ENCODE results near the gene STAU1.
"Not testable (repeated sequence)": the region's sequence is repeated elsewhere in the genome, so short reads cannot be mapped to it uniquely, and the experiment has no call there.

The STAU1 gene

DNA sequence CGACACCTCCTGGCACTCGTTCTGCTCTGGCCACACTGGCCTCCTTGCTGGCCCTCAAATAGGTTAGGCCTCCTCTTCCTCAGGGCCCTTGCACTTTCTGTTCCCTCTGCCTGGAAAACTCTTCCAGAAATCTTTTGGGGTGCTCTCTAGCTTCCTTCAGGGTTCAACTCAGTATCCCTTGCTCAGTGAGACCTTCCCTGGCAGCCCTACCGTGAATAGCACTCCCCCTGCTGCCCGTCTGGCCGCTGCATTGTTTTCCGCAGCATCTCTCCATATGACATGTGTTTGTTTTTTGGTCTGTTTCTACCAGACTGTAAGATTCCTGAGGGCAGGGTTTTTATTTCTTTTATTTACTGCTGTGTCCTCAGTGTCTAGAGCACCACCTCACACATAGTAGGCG, 37.8 kb upstream of the STAU1 start:
- FAIRE-seq: no peak
- DNase-seq (ENCODE audit: insufficient read length, low spot score): no peak
- TF ChIP-seq POLR2A (IDR thresholded peaks at IDR 0.05; ENCODE audit: low read depth, low read length): no peak
- TF ChIP-seq PAX5 (IDR thresholded peaks at IDR 0.05; ENCODE audit: insufficient read depth, low read length, severe bottlenecking): no peak
- TF ChIP-seq POLR2AphosphoS5 (IDR thresholded peaks at IDR 0.05; ENCODE audit: low read depth, low read length): no peak
- no peak for TF ChIP-seq POU2F2 (IDR thresholded peaks at IDR 0.05; ENCODE audit: low read depth, low read length)
- no peak for TF ChIP-seq SPI1 (IDR thresholded peaks at IDR 0.05; ENCODE audit: low read depth, low read length)
- TF ChIP-seq TAF1 (IDR thresholded peaks at IDR 0.05; ENCODE audit: low read depth, low read length): no peak

- FAIRE-seq: no peak
- no peak for DNase-seq (ENCODE audit: insufficient read length, low spot score)
- no peak for TF ChIP-seq SPI1 (IDR thresholded peaks at IDR 0.05; ENCODE audit: low read depth, low read length)
- TF ChIP-seq POU2F2 (IDR thresholded peaks at IDR 0.05; ENCODE audit: low read depth, low read length): no peak
- TF ChIP-seq TAF1 (IDR thresholded peaks at IDR 0.05; ENCODE audit: low read depth, low read length): no peak
- no peak for TF ChIP-seq POLR2AphosphoS5 (IDR thresholded peaks at IDR 0.05; ENCODE audit: low read depth, low read length)
- no peak for TF ChIP-seq POLR2A (IDR thresholded peaks at IDR 0.05; ENCODE audit: low read depth, low read length)
- no peak for TF ChIP-seq PAX5 (IDR thresholded peaks at IDR 0.05; ENCODE audit: insufficient read depth, low read length, severe bottlenecking)
Measured at GRCh38 chr20:49219924-49220831, 32.0 kb upstream of the STAU1 start.

GRCh38 chr20:49219091-49219923, 31.2 kb upstream of the STAU1 start, which contains the start of gene DDX27:
Gene DDX27 (plus strand): TSS chr20:49219416. CDS start chr20:49219449, 33 bp downstream.
- DNase-seq (ENCODE audit: insufficient read length, low spot score): peak; percentile 84
- TF ChIP-seq POLR2A (IDR thresholded peaks at IDR 0.05; ENCODE audit: low read depth, low read length) (peak; percentile 93), POLR2AphosphoS5 (IDR thresholded peaks at IDR 0.05; ENCODE audit: low read depth, low read length) (peak; percentile 91), PAX5 (IDR thresholded peaks at IDR 0.05; ENCODE audit: insufficient read depth, low read length, severe bottlenecking) (no peak), TAF1 (IDR thresholded peaks at IDR 0.05; ENCODE audit: low read depth, low read length) (peak; percentile 83), POU2F2 (IDR thresholded peaks at IDR 0.05; ENCODE audit: low read depth, low read length) (0 out of 2 replicates have a peak, but pooled peaks have one; percentile 47), SPI1 (IDR thresholded peaks at IDR 0.05; ENCODE audit: low read depth, low read length) (peak; percentile 41; the same call in 1 of the 2 replicates)
- peak; percentile 99 for FAIRE-seq

DNA sequence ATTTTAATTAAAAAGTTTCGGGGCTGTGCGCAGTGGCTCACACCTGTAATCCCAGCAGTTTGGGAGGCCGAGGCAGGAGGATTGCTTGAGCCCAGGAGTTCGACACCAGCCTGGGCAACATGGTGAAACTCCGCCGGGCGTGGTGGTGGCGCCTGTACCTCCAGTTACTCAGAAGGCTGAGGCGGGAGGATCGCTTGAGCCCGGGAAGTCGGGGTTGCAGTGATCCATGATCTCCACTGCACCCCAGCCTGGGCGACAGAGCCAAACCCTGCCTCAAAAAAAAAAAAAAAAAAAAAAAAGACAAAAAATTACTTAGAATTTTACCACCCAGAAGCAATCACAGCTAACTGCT, 30.6 kb upstream of the STAU1 start:
- not testable (repeated sequence) for FAIRE-seq; DNase-seq (ENCODE audit: insufficient read length, low spot score)

DNA sequence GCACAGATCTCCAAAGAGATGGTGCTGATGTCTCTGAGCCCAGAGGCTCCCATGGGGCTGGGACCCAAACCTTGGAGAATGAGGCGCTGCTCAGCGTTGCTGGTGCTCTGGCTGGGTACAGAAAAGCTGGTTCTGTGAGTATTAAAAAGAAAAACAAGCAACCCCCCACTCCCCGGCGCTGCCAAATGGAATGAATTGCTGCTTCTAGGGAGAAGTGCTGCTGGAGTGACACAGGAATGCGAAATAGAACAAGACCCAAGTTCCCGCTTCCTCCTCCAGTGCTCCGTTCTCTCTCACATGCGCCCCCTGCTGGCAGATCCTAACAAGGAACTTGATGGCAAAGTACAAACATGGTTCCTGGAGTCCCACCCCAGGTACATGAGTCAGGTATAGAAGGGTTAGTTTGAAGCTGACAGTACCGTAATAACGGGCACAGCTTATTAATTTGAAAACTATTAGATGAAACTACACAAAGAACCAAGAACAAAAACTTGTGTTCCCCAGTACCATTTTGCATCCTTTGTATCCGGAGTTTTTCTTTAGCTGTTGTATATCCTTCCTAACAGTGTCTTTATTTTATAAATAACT, 29.0 kb upstream of the STAU1 start:
- peak; percentile 88 for FAIRE-seq
- DNase-seq (ENCODE audit: insufficient read length, low spot score): peak; percentile 37
- no peak for TF ChIP-seq POLR2A (IDR thresholded peaks at IDR 0.05; ENCODE audit: low read depth, low read length)
- TF ChIP-seq POU2F2 (IDR thresholded peaks at IDR 0.05; ENCODE audit: low read depth, low read length): no peak
- no peak for TF ChIP-seq TAF1 (IDR thresholded peaks at IDR 0.05; ENCODE audit: low read depth, low read length)
- no peak for TF ChIP-seq PAX5 (IDR thresholded peaks at IDR 0.05; ENCODE audit: insufficient read depth, low read length, severe bottlenecking)
- TF ChIP-seq SPI1 (IDR thresholded peaks at IDR 0.05; ENCODE audit: low read depth, low read length): peak; percentile 68
- no peak for TF ChIP-seq POLR2AphosphoS5 (IDR thresholded peaks at IDR 0.05; ENCODE audit: low read depth, low read length)

DNA sequence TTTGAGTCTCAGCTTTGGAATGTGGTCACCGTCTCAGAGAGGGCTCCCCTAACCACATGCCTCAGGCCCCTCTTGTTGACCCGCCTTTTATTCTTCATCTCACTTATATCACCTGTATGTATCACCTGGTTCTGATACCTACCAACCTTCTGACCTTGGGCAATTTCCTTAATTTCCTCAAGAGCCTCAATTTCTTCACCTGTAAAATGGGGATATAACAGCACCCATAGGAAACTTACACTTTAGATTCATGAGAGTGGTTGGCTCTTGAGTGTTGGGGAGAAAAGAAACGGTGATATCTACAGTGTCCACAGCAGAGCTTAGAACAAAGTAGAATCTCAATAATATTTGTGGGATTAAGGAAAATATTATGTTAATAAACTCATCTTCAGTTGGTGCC, 27.1 kb upstream of the STAU1 start:
- TF ChIP-seq POLR2A (IDR thresholded peaks at IDR 0.05; ENCODE audit: low read depth, low read length): no peak
- no peak for TF ChIP-seq SPI1 (IDR thresholded peaks at IDR 0.05; ENCODE audit: low read depth, low read length)
- no peak for FAIRE-seq
- no peak for DNase-seq (ENCODE audit: insufficient read length, low spot score)

DNA sequence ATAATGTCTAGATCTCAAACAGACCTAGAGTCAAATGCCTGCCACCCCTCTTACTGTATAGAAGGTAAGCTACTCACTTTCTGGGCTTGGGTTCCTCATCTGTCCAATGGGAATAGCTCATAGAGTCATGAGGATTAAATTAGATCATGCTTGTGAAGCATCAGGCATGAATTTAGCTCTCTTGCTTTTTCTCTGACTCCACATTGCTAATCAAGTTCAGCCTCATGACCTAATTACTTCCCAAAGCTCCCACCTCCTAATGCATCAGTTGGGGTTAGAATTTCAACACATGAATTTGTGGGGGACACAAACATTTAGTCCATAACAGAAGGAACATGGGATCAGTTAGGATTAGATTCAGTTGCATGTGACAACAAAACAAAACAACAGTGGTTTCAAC, 26.4 kb upstream of the STAU1 start:
- TF ChIP-seq SPI1 (IDR thresholded peaks at IDR 0.05; ENCODE audit: low read depth, low read length) (no peak), POU2F2 (IDR thresholded peaks at IDR 0.05; ENCODE audit: low read depth, low read length) (no peak), PAX5 (IDR thresholded peaks at IDR 0.05; ENCODE audit: insufficient read depth, low read length, severe bottlenecking) (no peak), POLR2A (IDR thresholded peaks at IDR 0.05; ENCODE audit: low read depth, low read length) (no peak), TAF1 (IDR thresholded peaks at IDR 0.05; ENCODE audit: low read depth, low read length) (no peak), POLR2AphosphoS5 (IDR thresholded peaks at IDR 0.05; ENCODE audit: low read depth, low read length) (no peak)
- FAIRE-seq: no peak
- DNase-seq (ENCODE audit: insufficient read length, low spot score): no peak

DNA sequence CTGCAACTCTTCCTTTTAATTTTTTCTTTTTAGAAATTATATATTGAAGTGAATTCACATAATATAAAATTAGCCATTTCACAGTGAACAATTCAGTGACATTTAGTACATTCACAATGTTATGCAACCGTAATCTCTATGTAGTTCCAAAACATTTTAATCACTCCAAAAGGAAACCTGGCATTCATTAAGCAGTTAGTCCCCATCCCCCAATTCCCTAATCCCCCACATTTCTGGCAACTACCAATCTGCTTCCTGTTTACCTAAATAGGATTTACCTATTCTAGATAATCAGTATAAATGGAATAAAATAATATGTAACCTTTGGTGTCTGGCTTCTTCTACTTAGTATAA, 22.6 kb upstream of the STAU1 start:
- TF ChIP-seq TAF1 (IDR thresholded peaks at IDR 0.05; ENCODE audit: low read depth, low read length) (no peak), POLR2AphosphoS5 (IDR thresholded peaks at IDR 0.05; ENCODE audit: low read depth, low read length) (no peak), SPI1 (IDR thresholded peaks at IDR 0.05; ENCODE audit: low read depth, low read length) (no peak), POU2F2 (IDR thresholded peaks at IDR 0.05; ENCODE audit: low read depth, low read length) (no peak), PAX5 (IDR thresholded peaks at IDR 0.05; ENCODE audit: insufficient read depth, low read length, severe bottlenecking) (no peak), POLR2A (IDR thresholded peaks at IDR 0.05; ENCODE audit: low read depth, low read length) (no peak)
- no peak for DNase-seq (ENCODE audit: insufficient read length, low spot score)
- FAIRE-seq: no peak

GRCh38 chr20:49210101-49210756, 22.1 kb upstream of the STAU1 start:
- DNase-seq (ENCODE audit: insufficient read length, low spot score): no peak

More at GRCh38 chr20:49210101-49210756, 22.1 kb upstream of the STAU1 start:
- no peak for TF ChIP-seq POU2F2 (IDR thresholded peaks at IDR 0.05; ENCODE audit: low read depth, low read length)
- TF ChIP-seq SPI1 (IDR thresholded peaks at IDR 0.05; ENCODE audit: low read depth, low read length): no peak
- no peak for TF ChIP-seq POLR2AphosphoS5 (IDR thresholded peaks at IDR 0.05; ENCODE audit: low read depth, low read length)
- TF ChIP-seq POLR2A (IDR thresholded peaks at IDR 0.05; ENCODE audit: low read depth, low read length): no peak
- TF ChIP-seq TAF1 (IDR thresholded peaks at IDR 0.05; ENCODE audit: low read depth, low read length): no peak
- no peak for TF ChIP-seq PAX5 (IDR thresholded peaks at IDR 0.05; ENCODE audit: insufficient read depth, low read length, severe bottlenecking)
- FAIRE-seq: no peak

All from GM12891 (cell line).